Measurements from ENCODE around the gene HEG1.

Gene HEG1

DNA sequence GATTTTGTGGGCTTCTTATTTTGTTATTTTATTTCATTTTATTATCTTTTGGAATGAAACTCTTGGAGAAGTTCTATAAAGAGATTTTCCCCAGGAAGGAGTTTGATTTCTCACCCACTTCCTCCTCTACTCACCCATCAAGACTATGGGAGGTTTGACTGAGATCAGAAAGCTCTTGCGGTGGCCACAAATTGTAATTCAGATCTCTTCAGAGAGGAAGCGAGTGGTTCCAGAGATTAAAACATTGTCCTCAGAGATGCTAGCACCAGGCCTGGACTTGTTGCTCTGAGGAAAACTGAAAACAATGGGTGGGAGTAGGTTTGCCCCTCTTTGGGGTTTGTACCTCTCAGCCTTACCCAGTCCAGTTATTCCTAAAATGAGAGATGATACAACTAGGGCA lies 113.2 kb downstream of the HEG1 start:
- DNase-seq (ENCODE audit: low spot score), result no peak
- Histone ChIP-seq H3K27me3 (ENCODE audit: insufficient read depth, poor library complexity, severe bottlenecking) (no peaks in the 10 kb centered on the region), H3K9me3 (ENCODE audit: severe bottlenecking) (no peaks in the 10 kb centered on the region), H3K27ac (ENCODE audit: poor library complexity, severe bottlenecking) (no peak overlapping the region), H3K36me3 (ENCODE audit: low read depth) (no peaks in the 10 kb centered on the region), H3K4me3 (ENCODE audit: severe bottlenecking) (no peak overlapping the region), H3K4me1 (ENCODE audit: insufficient read depth, poor library complexity, severe bottlenecking) (no peaks in the 10 kb centered on the region)
- no peak for ATAC-seq (ENCODE audit: low read depth)
- TF ChIP-seq, protein P1, sequence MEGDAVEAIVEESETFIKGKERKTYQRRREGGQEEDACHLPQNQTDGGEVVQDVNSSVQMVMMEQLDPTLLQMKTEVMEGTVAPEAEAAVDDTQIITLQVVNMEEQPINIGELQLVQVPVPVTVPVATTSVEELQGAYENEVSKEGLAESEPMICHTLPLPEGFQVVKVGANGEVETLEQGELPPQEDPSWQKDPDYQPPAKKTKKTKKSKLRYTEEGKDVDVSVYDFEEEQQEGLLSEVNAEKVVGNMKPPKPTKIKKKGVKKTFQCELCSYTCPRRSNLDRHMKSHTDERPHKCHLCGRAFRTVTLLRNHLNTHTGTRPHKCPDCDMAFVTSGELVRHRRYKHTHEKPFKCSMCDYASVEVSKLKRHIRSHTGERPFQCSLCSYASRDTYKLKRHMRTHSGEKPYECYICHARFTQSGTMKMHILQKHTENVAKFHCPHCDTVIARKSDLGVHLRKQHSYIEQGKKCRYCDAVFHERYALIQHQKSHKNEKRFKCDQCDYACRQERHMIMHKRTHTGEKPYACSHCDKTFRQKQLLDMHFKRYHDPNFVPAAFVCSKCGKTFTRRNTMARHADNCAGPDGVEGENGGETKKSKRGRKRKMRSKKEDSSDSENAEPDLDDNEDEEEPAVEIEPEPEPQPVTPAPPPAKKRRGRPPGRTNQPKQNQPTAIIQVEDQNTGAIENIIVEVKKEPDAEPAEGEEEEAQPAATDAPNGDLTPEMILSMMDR (IDR thresholded peaks at IDR 0.05; ENCODE audit: poor library complexity, severe bottlenecking), result no peak

DNA sequence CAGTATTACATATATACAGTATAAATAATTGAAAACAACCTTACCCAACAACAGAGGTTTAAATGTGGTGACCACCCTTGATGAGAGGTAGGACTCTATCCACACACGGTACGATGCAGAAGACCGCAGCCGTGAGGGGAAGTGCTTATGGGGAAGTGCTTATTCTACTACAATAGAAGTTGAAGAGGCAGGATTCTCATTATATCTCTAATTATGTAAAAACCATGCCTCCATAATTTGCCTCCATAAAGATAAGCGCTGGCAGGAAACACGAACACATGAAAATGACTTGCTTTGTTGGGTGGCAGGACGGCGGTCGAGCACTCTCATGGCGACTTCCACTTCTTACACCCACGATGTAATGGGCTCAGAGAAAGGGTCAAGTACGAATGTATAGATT lies 114.0 kb downstream of the HEG1 start:
- ATAC-seq (ENCODE audit: low read depth) (no peak), DNase-seq (ENCODE audit: low spot score) (no peak)
- H3K36me3 ChIP-seq (ENCODE audit: low read depth), result no peaks in the 10 kb centered on the region
- H3K9me3 ChIP-seq (ENCODE audit: severe bottlenecking), result no peaks in the 10 kb centered on the region
- H3K4me1 ChIP-seq (ENCODE audit: insufficient read depth, poor library complexity, severe bottlenecking), result no peaks in the 10 kb centered on the region
- no peak overlapping the region for H3K27ac ChIP-seq (ENCODE audit: poor library complexity, severe bottlenecking)
- no peak overlapping the region for H3K4me3 ChIP-seq (ENCODE audit: severe bottlenecking)
- H3K27me3 ChIP-seq (ENCODE audit: insufficient read depth, poor library complexity, severe bottlenecking), result no peaks in the 10 kb centered on the region
- TF ChIP-seq, protein P1 (IDR thresholded peaks at IDR 0.05; ENCODE audit: poor library complexity, severe bottlenecking), result no peak

DNA sequence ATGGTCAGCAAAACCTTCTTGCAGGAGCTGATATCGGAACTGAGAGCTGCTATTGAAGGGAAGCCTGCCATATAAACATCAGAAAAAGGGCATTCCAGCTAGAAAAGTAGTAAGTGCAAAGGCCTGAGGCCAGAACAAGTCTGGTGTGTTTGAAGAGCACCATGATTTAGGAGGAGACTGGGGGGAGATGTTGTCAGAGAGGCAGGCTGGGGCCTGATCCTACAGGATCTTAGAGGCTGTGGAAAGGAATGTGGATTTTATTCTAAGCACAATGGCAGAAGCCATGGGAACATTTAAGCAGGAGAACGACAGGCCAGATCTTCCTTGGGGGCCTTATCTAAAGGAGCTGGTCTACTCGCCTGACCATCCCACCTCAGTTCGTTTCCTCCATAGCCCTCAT lies 116.1 kb downstream of the HEG1 start:
- TF ChIP-seq, protein P1 (IDR thresholded peaks at IDR 0.05; ENCODE audit: poor library complexity, severe bottlenecking), result no peak
- DNase-seq (ENCODE audit: low spot score) (no peak), ATAC-seq (ENCODE audit: low read depth) (no peak)
- Histone ChIP-seq H3K9me3 (ENCODE audit: severe bottlenecking) (no peaks in the 10 kb centered on the region), H3K27me3 (ENCODE audit: insufficient read depth, poor library complexity, severe bottlenecking) (no peaks in the 10 kb centered on the region), H3K27ac (ENCODE audit: poor library complexity, severe bottlenecking) (no peak overlapping the region), H3K4me3 (ENCODE audit: severe bottlenecking) (no peak overlapping the region), H3K4me1 (ENCODE audit: insufficient read depth, poor library complexity, severe bottlenecking) (no peaks in the 10 kb centered on the region), H3K36me3 (ENCODE audit: low read depth) (no peaks in the 10 kb centered on the region)

DNA sequence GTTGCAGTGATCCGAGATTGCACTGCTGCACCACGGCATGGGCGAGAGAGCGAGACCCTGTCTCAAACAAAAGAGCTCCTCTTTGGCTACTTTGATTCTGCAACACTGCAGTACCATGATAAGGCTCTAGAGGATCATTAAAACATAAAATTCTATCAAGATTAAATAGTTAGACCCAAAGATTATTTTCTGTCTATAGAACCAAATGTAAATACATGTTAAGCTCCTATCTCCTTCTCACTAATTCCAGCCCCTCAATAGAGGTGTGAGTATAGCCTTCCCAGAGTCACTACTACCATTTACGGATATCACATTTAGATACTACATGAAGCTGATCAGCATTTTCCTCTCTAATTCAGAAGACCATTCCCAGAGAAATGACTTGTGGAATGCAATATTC lies 116.9 kb downstream of the HEG1 start:
- H3K36me3 ChIP-seq (ENCODE audit: low read depth), result no peaks in the 10 kb centered on the region
- TF ChIP-seq, protein P1 (IDR thresholded peaks at IDR 0.05; ENCODE audit: poor library complexity, severe bottlenecking), result no peak
- DNase-seq (ENCODE audit: low spot score) (no peak), ATAC-seq (ENCODE audit: low read depth) (no peak)
- no peaks in the 10 kb centered on the region for H3K27me3 ChIP-seq (ENCODE audit: insufficient read depth, poor library complexity, severe bottlenecking)
- H3K4me3 ChIP-seq (ENCODE audit: severe bottlenecking), result no peak overlapping the region
- H3K27ac ChIP-seq (ENCODE audit: poor library complexity, severe bottlenecking), result no peak overlapping the region
- no peaks in the 10 kb centered on the region for H3K4me1 ChIP-seq (ENCODE audit: insufficient read depth, poor library complexity, severe bottlenecking)
- no peaks in the 10 kb centered on the region for H3K9me3 ChIP-seq (ENCODE audit: severe bottlenecking)

DNA sequence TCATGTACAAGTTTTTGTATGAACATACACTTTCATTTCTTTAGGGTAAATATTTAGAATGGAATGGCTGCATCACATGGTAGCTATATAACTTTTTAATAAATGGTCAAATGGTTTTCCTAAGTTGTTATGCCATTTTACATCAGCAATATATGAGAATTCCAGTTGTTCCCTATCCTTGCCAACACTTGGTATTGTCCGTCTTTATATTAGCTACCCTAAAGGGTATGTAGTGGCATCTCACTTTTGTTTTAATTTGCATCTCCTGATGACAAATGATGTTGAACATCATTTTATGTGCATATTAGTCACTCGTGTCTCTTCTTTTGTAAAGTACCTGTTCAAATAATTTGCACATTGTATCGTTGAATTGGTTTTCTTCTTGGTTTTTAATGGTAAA lies 118.7 kb downstream of the HEG1 start:
- TF ChIP-seq, protein P1 (IDR thresholded peaks at IDR 0.05; ENCODE audit: poor library complexity, severe bottlenecking), result no peak
- DNase-seq (ENCODE audit: low spot score) (no peak), ATAC-seq (ENCODE audit: low read depth) (no peak)
- Histone ChIP-seq H3K27ac (ENCODE audit: poor library complexity, severe bottlenecking) (no peak overlapping the region), H3K27me3 (ENCODE audit: insufficient read depth, poor library complexity, severe bottlenecking) (no peaks in the 10 kb centered on the region), H3K9me3 (ENCODE audit: severe bottlenecking) (no peaks in the 10 kb centered on the region), H3K4me1 (ENCODE audit: insufficient read depth, poor library complexity, severe bottlenecking) (no peaks in the 10 kb centered on the region), H3K36me3 (ENCODE audit: low read depth) (no peaks in the 10 kb centered on the region), H3K4me3 (ENCODE audit: severe bottlenecking) (no peak overlapping the region)

All from RWPE2 (cell line).